HS-27A (cell line): ENCODE data around the gene S100A12.
"Not testable (repeated sequence)": the region's sequence is repeated elsewhere in the genome, so short reads cannot be mapped to it uniquely, and the experiment has no call there.

ENCODE experiments used
- DNase-seq: peaks from one replicate; pipeline ENCODE4 v3.0.0-alpha.2; 2012; ENCODE audit warnings: low read depth, missing footprints

The S100A12 gene

GRCh38 chr1:153353226-153353947 is 22.0 kb downstream of the S100A12 start:
- DNase-seq: no peak

- peak; percentile 12 for DNase-seq
Observed at GRCh38 chr1:153352523-153352922, 22.9 kb downstream of the S100A12 start.

GRCh38 chr1:153350321-153350957 is 25.0 kb downstream of the S100A12 start:
- DNase-seq: no peak

DNA sequence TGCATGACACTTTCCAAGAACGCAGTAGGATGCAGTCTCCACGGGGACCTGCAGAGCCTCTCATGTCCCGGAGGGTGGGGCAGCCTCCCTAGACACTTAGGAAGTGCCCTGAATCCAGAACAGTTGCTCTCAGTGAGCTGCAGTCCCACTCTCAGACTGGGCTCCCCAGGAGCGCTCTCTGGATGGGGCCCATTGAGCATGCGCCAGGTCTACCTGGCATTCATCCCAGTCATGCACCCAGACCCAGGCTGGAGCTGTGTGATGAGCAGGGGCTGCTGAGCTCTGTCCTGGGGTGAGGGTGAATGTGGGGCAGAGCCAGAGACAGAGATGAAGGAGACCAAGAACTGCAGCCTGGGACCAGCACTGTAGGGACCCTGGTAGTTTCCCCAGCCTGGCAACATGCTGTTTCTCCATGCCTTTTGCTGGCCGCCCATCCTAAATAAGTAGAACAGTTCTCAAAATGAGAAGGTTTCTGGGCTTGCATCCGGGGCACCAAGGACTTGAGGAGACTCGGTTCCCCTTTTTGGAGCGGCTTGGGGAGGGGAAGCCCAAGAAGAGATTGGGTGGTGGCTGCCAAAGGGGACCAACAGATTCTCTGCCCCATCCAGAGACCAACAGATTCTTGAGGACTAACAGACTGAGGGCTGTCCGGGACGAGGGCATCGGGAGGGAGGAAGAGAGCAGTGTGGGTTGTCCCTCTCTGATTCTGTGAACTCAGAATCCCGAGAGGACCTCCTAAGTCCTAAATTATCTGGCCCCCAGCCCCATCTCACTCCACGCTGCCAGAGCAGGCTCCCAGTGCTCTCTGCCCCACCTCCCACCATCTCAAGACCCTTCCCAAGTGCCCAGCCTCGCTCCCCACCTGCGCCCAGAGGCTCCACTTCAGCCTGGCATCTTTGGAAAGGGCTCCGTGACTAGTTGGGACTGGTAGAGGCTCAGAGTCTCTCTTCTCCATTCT is 25.8 kb downstream of the S100A12 start:
- DNase-seq: no peak

DNA sequence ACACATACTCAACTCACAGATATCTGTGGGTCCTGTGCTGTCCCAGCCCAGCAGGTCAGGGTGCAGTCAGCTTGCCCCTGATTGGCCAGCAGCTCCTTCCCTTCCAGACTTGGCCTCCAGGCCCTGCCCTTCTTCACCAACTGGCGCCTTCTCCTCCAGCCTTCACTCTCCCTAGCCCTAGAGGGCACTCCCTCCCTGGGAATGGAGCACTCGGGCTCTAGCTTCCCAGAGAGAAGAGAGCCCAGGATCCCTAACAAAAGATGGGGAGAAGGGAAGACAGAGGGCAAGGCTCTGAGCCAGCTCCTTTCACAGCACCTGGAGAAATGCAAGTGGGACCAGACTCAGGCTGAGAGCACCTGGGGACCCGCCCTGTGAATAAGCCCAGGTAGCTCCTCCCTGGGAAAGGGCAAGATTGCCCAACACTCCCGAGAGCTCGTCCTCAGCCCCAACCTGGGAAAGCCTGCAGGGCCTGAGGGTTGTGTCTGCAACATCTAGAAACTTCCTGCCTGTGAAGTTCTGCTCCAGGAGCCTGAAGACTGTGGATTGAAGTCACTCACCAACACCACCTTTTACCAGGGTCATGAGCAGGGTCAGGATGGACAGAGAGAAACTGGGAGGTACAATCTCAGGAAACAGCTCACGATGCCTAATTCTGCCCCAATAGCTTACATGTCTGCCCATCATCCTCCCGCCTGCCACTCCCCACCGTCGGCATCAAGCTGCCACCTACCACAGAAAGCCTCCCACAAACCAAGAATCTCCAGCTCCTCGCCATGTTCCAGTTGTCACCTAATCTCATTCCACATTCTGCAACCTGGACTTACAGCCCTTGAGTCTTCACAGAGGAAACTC is 26.7 kb downstream of the S100A12 start, which contains the start of gene PGLYRP4:
Gene PGLYRP4 (minus strand): TSS at position 331 of the 852 bp plus-strand sequence. CDS start 909 bp downstream, outside the sequence.
- DNase-seq: no peak

- no peak for DNase-seq
Observed at GRCh38 chr1:153347856-153348255, 27.6 kb downstream of the S100A12 start.

DNA sequence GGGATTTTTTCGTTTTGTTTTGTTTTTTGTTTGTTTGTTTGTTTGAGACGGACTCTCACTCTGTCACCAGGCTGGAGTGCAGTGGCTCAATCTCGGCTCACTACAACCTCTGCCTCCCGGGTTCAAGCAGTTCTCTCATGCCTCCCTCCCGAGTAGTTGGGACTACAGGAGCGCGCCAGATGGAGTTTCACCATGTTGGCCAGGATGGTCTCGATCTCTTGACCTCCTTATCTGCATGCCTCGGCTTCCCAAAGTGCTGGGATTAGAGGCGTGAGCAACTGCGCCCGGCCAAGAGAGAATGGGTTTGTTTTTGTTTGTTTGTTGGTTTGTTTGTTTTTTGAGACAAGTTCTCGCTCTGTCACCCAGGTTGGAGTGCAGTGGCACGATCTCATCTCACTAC is 28.4 kb downstream of the S100A12 start:
- DNase-seq: not testable (repeated sequence)

GRCh38 chr1:153346077-153346723 is 29.2 kb downstream of the S100A12 start:
- no peak for DNase-seq

- DNase-seq: no peak
Observed at GRCh38 chr1:153345187-153346076, 30.0 kb downstream of the S100A12 start.

GRCh38 chr1:153344718-153345025 is 30.7 kb downstream of the S100A12 start:
- no peak for DNase-seq

DNA sequence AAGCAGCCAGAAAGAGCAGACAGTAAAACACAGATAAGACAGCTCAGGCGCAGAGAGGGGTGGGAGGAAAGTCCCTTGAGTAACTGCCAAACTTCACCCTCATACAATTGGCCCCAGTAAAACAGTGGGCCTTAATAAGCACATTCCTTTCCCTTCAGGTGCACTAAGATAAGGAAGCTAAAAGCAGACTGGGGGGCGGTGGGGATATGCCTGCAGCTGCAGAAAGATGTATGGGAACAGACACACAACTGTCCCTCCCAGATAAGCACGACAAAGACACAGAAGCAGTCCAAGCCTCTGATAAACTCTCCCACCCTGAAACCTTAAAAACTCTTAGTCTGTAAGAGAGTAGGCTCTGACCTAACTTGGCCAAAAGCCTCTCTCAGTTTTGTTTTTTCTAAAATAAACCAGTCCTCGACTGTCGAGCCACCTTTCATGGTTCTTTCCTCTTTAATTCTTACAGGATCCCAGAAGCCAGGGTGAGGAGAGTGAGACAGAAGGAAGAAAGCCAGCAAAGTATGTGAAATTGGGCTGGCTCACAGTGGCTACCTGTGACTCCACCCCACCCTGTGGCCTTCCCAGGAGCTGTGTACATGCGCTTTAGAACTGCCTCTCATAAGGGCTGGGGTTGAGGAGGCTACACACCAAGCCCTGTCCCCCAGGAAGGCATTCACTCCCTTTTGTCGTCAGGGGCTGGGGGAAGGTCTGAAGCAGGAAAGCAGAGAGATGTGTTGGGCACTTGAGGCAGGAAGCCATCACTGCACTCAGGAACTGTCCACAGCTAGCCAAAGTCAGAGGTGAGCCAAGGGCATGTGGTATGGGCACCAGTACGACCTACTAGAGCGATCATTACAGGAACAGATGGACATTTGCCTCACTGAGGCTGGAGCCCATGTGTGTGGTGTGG is 31.4 kb downstream of the S100A12 start:
- DNase-seq: no peak

GRCh38 chr1:153343040-153343681 is 32.3 kb downstream of the S100A12 start:
- no peak for DNase-seq

DNA sequence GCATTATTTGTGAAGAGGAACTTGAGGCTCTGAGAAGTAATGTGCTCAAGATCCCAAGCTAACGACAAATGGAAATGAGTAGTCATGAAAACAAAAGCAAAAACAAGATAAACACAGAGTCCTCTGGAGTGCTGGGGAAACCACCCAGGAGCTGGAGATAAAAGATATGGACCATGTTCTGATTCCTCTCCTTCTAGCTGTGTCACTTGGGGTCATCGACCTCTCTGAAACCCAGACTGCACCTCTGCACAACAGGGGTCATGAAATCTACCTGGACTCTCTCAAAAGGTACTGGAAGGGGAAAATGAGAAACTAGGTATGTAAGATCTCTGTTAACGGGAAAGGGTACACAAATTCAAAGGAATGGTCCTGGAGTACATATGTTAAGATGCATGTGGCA is 33.2 kb downstream of the S100A12 start:
- no peak for DNase-seq

DNA sequence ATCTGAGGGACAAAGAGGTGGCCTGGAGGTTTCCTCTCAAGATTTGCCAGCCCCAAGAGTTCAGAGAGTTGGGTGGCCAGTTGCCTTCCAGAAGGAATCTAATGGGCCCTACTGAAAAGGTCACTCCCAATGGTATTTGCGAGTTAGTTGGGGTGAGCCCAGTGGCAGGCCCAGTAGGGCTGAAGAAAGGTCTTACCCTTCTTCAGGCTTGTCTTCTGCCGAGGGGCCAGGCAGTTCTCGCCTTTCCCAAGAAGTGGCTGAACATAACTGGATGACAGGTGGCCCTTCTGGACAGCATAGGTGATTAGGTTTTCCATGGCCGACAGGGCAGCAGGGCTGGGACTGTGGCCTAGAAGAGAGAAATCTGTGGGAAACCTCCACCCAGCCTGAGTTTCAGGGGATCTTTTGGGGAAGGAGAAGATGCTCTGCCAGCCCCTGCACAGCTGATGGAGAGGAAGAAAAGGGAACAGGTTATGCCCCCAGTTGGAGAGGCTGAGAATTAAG is 33.9 kb downstream of the S100A12 start:
- no peak for DNase-seq

DNA sequence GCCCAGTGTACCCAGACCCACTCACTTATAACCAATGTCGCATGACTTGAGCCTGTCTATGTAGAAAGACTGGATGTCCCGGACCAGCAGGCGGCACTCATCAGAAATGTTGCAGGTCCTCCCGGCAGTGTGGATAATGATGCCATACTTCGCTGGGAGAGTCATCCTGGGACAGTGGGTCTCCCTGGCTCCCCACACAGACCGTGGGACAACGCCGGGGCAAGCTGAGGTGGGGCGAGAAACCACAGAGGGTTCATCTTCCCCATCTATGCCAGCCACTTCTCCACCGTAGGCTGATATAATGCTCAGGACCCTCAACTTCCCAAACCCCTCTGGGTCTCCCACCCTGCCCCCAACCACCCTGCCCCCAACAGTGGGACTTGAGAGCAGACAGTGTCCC is 35.1 kb downstream of the S100A12 start:
- DNase-seq: no peak

DNA sequence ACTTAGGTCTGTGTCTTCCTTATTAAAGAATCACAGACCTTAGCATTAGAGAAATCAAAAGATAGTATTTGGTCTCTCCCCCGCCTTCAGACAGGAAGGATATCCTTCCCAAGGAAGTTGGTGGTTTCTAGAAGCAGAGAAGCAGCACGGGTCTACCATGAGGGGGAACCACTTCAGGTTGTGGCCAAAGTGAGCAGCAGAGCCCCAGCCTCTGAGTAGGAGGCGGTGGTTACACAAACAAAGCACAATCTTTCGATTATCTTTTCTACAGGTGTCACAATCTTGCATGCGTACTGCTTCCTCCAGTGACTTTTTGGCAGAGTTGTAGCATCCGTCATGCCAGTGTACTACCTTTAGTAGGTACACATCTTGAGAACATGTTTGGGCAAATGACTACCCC is 35.6 kb downstream of the S100A12 start:
- DNase-seq: no peak

GRCh38 chr1:153337980-153338853 is 37.2 kb downstream of the S100A12 start:
- DNase-seq: no peak
